GM21447 (cell line): ENCODE results near the gene DENND1A.
"Not testable (repeated sequence)": the region's sequence is repeated elsewhere in the genome, so short reads cannot be mapped to it uniquely, and the experiment has no call there.

Experiments
- ATAC-seq: cut with Tn5 transposase; IDR thresholded peaks from one replicate; pipeline ENCODE4 v1.9.1; 2021; ENCODE audit not compliant: unreplicated experiment

Gene DENND1A

GRCh38 chr9:123447934-123448646, 481.8 kb downstream of the DENND1A start:
- no peak for ATAC-seq

GRCh38 chr9:123445981-123446610, 483.8 kb downstream of the DENND1A start:
- ATAC-seq: no peak

GRCh38 chr9:123445116-123445515, 484.8 kb downstream of the DENND1A start:
- ATAC-seq: no peak

- ATAC-seq: no peak
These were observed 488.2 kb downstream of the DENND1A start for GRCh38 chr9:123441769-123442168.

GRCh38 chr9:123440256-123440655, 489.7 kb downstream of the DENND1A start:
- ATAC-seq: no peak

- no peak for ATAC-seq
These were observed 491.1 kb downstream of the DENND1A start for GRCh38 chr9:123438821-123439220.

GRCh38 chr9:123438321-123438720, 491.6 kb downstream of the DENND1A start:
- ATAC-seq: no peak

GRCh38 chr9:123437201-123437600, 492.7 kb downstream of the DENND1A start:
- ATAC-seq: no peak

GRCh38 chr9:123435471-123435870, 494.5 kb downstream of the DENND1A start:
- ATAC-seq: no peak

- no peak for ATAC-seq
These were observed 495.2 kb downstream of the DENND1A start for GRCh38 chr9:123434619-123435240.

GRCh38 chr9:123432331-123433236, 497.3 kb downstream of the DENND1A start:
- ATAC-seq: no peak

- no peak for ATAC-seq
These were observed 498.3 kb downstream of the DENND1A start for GRCh38 chr9:123431581-123431980.

GRCh38 chr9:123428450-123428849, 501.5 kb downstream of the DENND1A start:
- ATAC-seq: not testable (repeated sequence)

- ATAC-seq: peak; percentile 61
These were observed 503.5 kb downstream of the DENND1A start for GRCh38 chr9:123426406-123426805.

GRCh38 chr9:123425836-123426365, 504.0 kb downstream of the DENND1A start:
- ATAC-seq: no peak

- ATAC-seq: no peak
These were observed 504.6 kb downstream of the DENND1A start for GRCh38 chr9:123425261-123425821.

- no peak for ATAC-seq
These were observed 505.2 kb downstream of the DENND1A start for GRCh38 chr9:123424552-123425225.

GRCh38 chr9:123424131-123424530, 505.8 kb downstream of the DENND1A start:
- ATAC-seq: no peak

- ATAC-seq: no peak
These were observed 506.6 kb downstream of the DENND1A start for GRCh38 chr9:123423311-123423640.

- no peak for ATAC-seq
These were observed 507.2 kb downstream of the DENND1A start for GRCh38 chr9:123422635-123423310.
